Measurements from ENCODE around the gene NEO1. TPM values are rescaled to one million over a fixed set of nuclear protein-coding genes. Genes with fewer than 3 reads are reported as not detected.

NEO1 gene
- total RNA-seq, 4 donors from 2014 or later = 11.5 to 80.3 (median 36.1) TPM

- intact Hi-C loops (cut with DNase I; ENCODE audit: low total_unique reads) = no loop called here
- H3K36me3 ChIP-seq = no peaks in the 10 kb centered on the region
- H3K27me3 ChIP-seq = no peaks in the 10 kb centered on the region
- no peak for DNase-seq
- no peaks in the 10 kb centered on the region for H3K4me1 ChIP-seq
- TF ChIP-seq CTCF (IDR thresholded peaks at IDR 0.05) = no peak
- no peak for TF ChIP-seq POLR2A (IDR thresholded peaks at IDR 0.05)
- no peak overlapping the region for H3K27ac ChIP-seq
- no peaks in the 10 kb centered on the region for H3K9me3 ChIP-seq
- no peak overlapping the region for H3K4me3 ChIP-seq
Observed at GRCh38 chr15:73108676-73109075, 56.4 kb downstream of the NEO1 start.

DNA sequence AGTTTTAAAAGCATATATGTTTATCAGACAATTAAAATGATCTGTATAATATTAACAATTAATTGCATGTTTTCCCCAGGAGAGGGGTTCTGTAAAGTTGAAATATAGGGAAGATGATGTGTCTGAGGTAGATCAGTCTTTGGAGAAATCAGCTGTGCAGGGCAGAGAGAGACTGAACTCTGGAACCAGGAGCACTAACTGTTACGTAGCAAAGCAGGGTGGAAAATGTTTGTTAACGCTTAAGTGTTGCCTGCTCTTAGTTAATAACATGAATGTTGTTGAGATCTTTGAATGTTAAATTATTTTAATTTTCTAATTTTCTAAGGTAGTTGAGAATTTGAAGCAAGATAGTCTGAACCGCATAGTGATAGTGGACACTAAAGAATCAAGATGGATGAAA lies 57.5 kb downstream of the NEO1 start:
- no peak for DNase-seq
- Histone ChIP-seq H3K9me3 (no peaks in the 10 kb centered on the region), H3K4me3 (no peak overlapping the region), H3K4me1 (no peaks in the 10 kb centered on the region), H3K27ac (no peak overlapping the region), H3K36me3 (no peaks in the 10 kb centered on the region), H3K27me3 (no peaks in the 10 kb centered on the region)
- intact Hi-C loops (cut with DNase I; ENCODE audit: low total_unique reads) = no loop called here
- TF ChIP-seq POLR2A (IDR thresholded peaks at IDR 0.05) = no peak
- TF ChIP-seq CTCF (IDR thresholded peaks at IDR 0.05) = no peak

- Histone ChIP-seq H3K9me3 (no peaks in the 10 kb centered on the region), H3K27ac (no peak overlapping the region), H3K4me3 (no peak overlapping the region), H3K4me1 (no peaks in the 10 kb centered on the region), H3K36me3 (no peaks in the 10 kb centered on the region), H3K27me3 (no peaks in the 10 kb centered on the region)
- no peak for DNase-seq
- TF ChIP-seq POLR2A (IDR thresholded peaks at IDR 0.05) = no peak
- no peak for TF ChIP-seq CTCF (IDR thresholded peaks at IDR 0.05)
- intact Hi-C loops (cut with DNase I; ENCODE audit: low total_unique reads) = no loop called here
Observed at GRCh38 chr15:73110201-73110600, 57.9 kb downstream of the NEO1 start.

DNA sequence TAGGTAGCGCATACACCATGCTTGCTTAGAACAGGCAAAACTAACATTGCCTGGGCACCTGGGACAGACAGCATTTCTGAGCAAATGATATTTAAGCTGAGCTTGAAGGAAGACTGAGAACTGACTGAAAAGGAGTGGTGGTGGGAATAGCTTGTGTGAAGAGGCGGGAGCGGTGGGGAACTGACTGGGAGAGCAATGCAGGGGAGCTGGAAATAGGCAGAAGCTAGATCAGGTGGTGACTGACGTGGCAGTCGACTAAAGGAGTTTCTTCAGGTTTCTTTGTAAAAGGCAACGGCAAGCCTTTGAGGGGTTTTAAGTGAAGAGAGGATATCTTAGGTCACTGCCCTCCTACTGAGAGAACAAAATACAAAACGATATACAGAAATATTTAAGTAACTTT lies 61.8 kb downstream of the NEO1 start:
- Histone ChIP-seq H3K9me3 (no peaks in the 10 kb centered on the region), H3K27ac (no peak overlapping the region), H3K36me3 (no peaks in the 10 kb centered on the region), H3K4me3 (no peak overlapping the region), H3K4me1 (no peaks in the 10 kb centered on the region), H3K27me3 (no peaks in the 10 kb centered on the region)
- TF ChIP-seq POLR2A (IDR thresholded peaks at IDR 0.05) = no peak
- TF ChIP-seq CTCF (IDR thresholded peaks at IDR 0.05) = no peak
- intact Hi-C loops (cut with DNase I; ENCODE audit: low total_unique reads) = no loop called here
- DNase-seq = no peak

GRCh38 chr15:73116164-73116563 lies 63.9 kb downstream of the NEO1 start:
- Histone ChIP-seq H3K4me3 (no peak overlapping the region), H3K4me1 (no peaks in the 10 kb centered on the region), H3K36me3 (no peaks in the 10 kb centered on the region), H3K27ac (no peak overlapping the region), H3K9me3 (no peaks in the 10 kb centered on the region), H3K27me3 (no peaks in the 10 kb centered on the region)
- no peak for TF ChIP-seq POLR2A (IDR thresholded peaks at IDR 0.05)
- no peak for TF ChIP-seq CTCF (IDR thresholded peaks at IDR 0.05)
- DNase-seq = no peak
- intact Hi-C loops (cut with DNase I; ENCODE audit: low total_unique reads) = no loop called here

Data from uterus (tissue), 4 donors.